HEK293 (cell line): ENCODE data around the gene DOCK1.

ENCODE experiments used
- CTCF ChIA-PET: fragments of 350-600 bp; formaldehyde crosslinking; extraction: SDS; loops from one replicate; lab custom pipeline; 2021; ENCODE audit warnings: antibody characterized with exemption; lab: Yijun Ruan, JAX
- POLR2A ChIA-PET: fragments of 300-600 bp; formaldehyde crosslinking; extraction: SDS; loops from one replicate; lab custom pipeline; 2020; ENCODE audit warnings: antibody characterized with exemption, inconsistent platforms; lab: Yijun Ruan, JAX
- H3K27ac ChIP-seq: fragments of 200-500 bp; sonication (Bioruptor generic); 2 replicates; pipeline ENCODE4 v1.5.1; 2014; ENCODE audit warnings: low read depth, low read length, control low read depth, inconsistent platforms; ENCODE audit errors: extremely low read depth
- H3K36me3 ChIP-seq, 2 experiments: fragments of 200-500 bp in 1 of 2; sonication (Bioruptor generic) in 1 of 2; 1 replicate in 1 of 2; 2 replicates in 1 of 2; pipeline ENCODE4 v1.5.1; 2014 to 2017; ENCODE audit warnings: inconsistent platforms in 2 of 2, low read length in 2 of 2; ENCODE audit not compliant: control insufficient read depth in 2 of 2, insufficient read depth in 1 of 2
- H3K4me1 ChIP-seq: fragments of 200-500 bp; sonication (Bioruptor generic); 2 replicates; pipeline ENCODE4 v1.5.1; 2014; ENCODE audit warnings: mild to moderate bottlenecking, low read length, inconsistent platforms; ENCODE audit not compliant: control insufficient read depth, insufficient read depth
- H3K4me3 ChIP-seq: 2 replicates; pipeline ENCODE4 v1.5.1; 2011; ENCODE audit warnings: low read depth, mild to moderate bottlenecking, control low read depth, low read length, moderate library complexity
- H3K9me3 ChIP-seq: fragments of 200-500 bp; sonication (Bioruptor generic); 2 replicates; pipeline ENCODE4 v1.5.1; 2014; ENCODE audit warnings: low read depth, low read length, inconsistent platforms; ENCODE audit not compliant: control insufficient read depth, insufficient read depth
- BCL11A ChIP-seq: fragments of 450-650 bp; formaldehyde crosslinking; IDR thresholded peaks from 2 replicates; pipeline ENCODE4 v1.5.1; 2016; ENCODE audit warnings: low read depth, missing biosample characterization, missing genetic modification characterization
- GLIS1 ChIP-seq: fragments of 450-650 bp; formaldehyde crosslinking; IDR thresholded peaks from 2 replicates; pipeline ENCODE4 v1.5.1; 2016; ENCODE audit warnings: missing biosample characterization, missing genetic modification characterization
- MEIS1 ChIP-seq: sonication (generic); formaldehyde crosslinking; IDR thresholded peaks from 2 replicates; pipeline ENCODE4 v1.8.1; 2022; ENCODE audit warnings: missing genetic modification reagents, mild to moderate bottlenecking, borderline replicate concordance
- PRDM2 ChIP-seq: fragments of 450-650 bp; formaldehyde crosslinking; IDR thresholded peaks from 2 replicates; pipeline ENCODE4 v1.5.1; 2016; ENCODE audit warnings: missing biosample characterization, missing genetic modification characterization, borderline replicate concordance
- SCRT2 ChIP-seq: fragments of 450-650 bp; formaldehyde crosslinking; IDR thresholded peaks from 2 replicates; pipeline ENCODE4 v1.5.1; 2016; ENCODE audit warnings: missing biosample characterization, missing genetic modification characterization
- SP2 ChIP-seq: fragments of 450-650 bp; formaldehyde crosslinking; IDR thresholded peaks from 2 replicates; pipeline ENCODE4 v1.5.1; 2016; ENCODE audit warnings: missing biosample characterization, missing genetic modification characterization
- ZFP41 ChIP-seq: fragments of 450-650 bp; formaldehyde crosslinking; IDR thresholded peaks from 2 replicates; pipeline ENCODE4 v1.5.1; 2016; ENCODE audit warnings: missing biosample characterization, missing genetic modification characterization, borderline replicate concordance
- ZNF132 ChIP-seq: fragments of 450-650 bp; formaldehyde crosslinking; IDR thresholded peaks from 2 replicates; pipeline ENCODE4 v1.5.1; 2017; ENCODE audit warnings: missing biosample characterization, missing genetic modification characterization, borderline replicate concordance
- ZNF16 ChIP-seq: fragments of 450-650 bp; formaldehyde crosslinking; IDR thresholded peaks from 2 replicates; pipeline ENCODE4 v1.5.1; 2016; ENCODE audit warnings: low read depth, missing biosample characterization, missing genetic modification characterization
- ZNF175 ChIP-seq: fragments of 450-650 bp; formaldehyde crosslinking; IDR thresholded peaks from 2 replicates; pipeline ENCODE4 v1.5.1; 2016; ENCODE audit warnings: missing biosample characterization, missing genetic modification characterization
- ZNF19 ChIP-seq: fragments of 450-650 bp; formaldehyde crosslinking; IDR thresholded peaks from 2 replicates; pipeline ENCODE4; 2016; ENCODE audit warnings: missing biosample characterization, missing genetic modification characterization, low read depth
- ZNF221 ChIP-seq: fragments of 450-650 bp; formaldehyde crosslinking; IDR thresholded peaks from 2 replicates; pipeline ENCODE4 v1.5.1; 2017; ENCODE audit warnings: missing biosample characterization, missing genetic modification characterization, borderline replicate concordance
- ZNF266 ChIP-seq: fragments of 450-650 bp; formaldehyde crosslinking; IDR thresholded peaks from 2 replicates; pipeline ENCODE4 v1.5.1; 2016; ENCODE audit warnings: missing biosample characterization, missing genetic modification characterization, low read depth
- ZNF335 ChIP-seq: fragments of 450-650 bp; formaldehyde crosslinking; conservative IDR thresholded peaks from 2 replicates; pipeline ENCODE4 v1.5.1; 2016; ENCODE audit warnings: missing biosample characterization, missing genetic modification characterization
- ZNF37A ChIP-seq: fragments of 450-650 bp; IDR thresholded peaks from 2 replicates; pipeline ENCODE4 v1.5.1; 2018; ENCODE audit warnings: missing biosample characterization, missing genetic modification characterization
- ZNF521 ChIP-seq: fragments of 450-650 bp; formaldehyde crosslinking; IDR thresholded peaks from 2 replicates; pipeline ENCODE4 v1.5.1; 2017; ENCODE audit warnings: missing biosample characterization, mild to moderate bottlenecking, missing genetic modification characterization
- ZNF549 ChIP-seq: fragments of 450-650 bp; IDR thresholded peaks from 2 replicates; pipeline ENCODE4 v1.5.1; 2018; ENCODE audit warnings: missing biosample characterization, missing genetic modification characterization, mild to moderate bottlenecking, inconsistent platforms, moderate library complexity
- ZNF571 ChIP-seq: fragments of 450-650 bp; formaldehyde crosslinking; IDR thresholded peaks from 2 replicates; pipeline ENCODE4 v1.5.0; 2017; ENCODE audit warnings: missing biosample characterization, missing genetic modification characterization
- ZNF596 ChIP-seq: fragments of 450-650 bp; IDR thresholded peaks from 2 replicates; pipeline ENCODE4 v1.5.0; 2018; ENCODE audit warnings: missing biosample characterization, mild to moderate bottlenecking, missing genetic modification characterization, moderate library complexity
- ZNF600 ChIP-seq: fragments of 450-650 bp; formaldehyde crosslinking; IDR thresholded peaks from 2 replicates; pipeline ENCODE4 v1.5.1; 2016; ENCODE audit warnings: missing biosample characterization, missing genetic modification characterization
- ZNF626 ChIP-seq: fragments of 450-650 bp; sonication (Bioruptor Pico); formaldehyde crosslinking; IDR thresholded peaks from 2 replicates; pipeline ENCODE4 v1.5.1; 2018; ENCODE audit warnings: missing biosample characterization, missing genetic modification characterization, inconsistent platforms
- ZNF76 ChIP-seq: fragments of 450-650 bp; formaldehyde crosslinking; IDR thresholded peaks from 2 replicates; pipeline ENCODE4; 2016; ENCODE audit warnings: low read depth, missing biosample characterization, missing genetic modification characterization, borderline replicate concordance
- ZNF776 ChIP-seq: fragments of 450-650 bp; formaldehyde crosslinking; IDR thresholded peaks from 2 replicates; pipeline ENCODE4 v1.5.0; 2017; ENCODE audit warnings: missing biosample characterization, missing genetic modification characterization, borderline replicate concordance

The DOCK1 gene

GRCh38 chr10:127303105-127303504 lies 397.9 kb downstream of the DOCK1 start:
- Histone ChIP-seq H3K4me3 (no peak overlapping the region), H3K27ac (no peak overlapping the region), H3K36me3 (no peaks in the 10 kb centered on the region), H3K9me3 (no peaks in the 10 kb centered on the region), H3K4me1 (no peaks in the 10 kb centered on the region)
- CTCF ChIA-PET, result interaction anchor here (0.6 kb wide), 1 partner anchor 9 kb away, joined by 3 read pairs; no protein-coding TSS in a partner anchor
- TF ChIP-seq ZNF335 (tag by site-specific recombination) (peak; percentile 37; the same call in 1 of the 2 replicates), SP2 (tag by site-specific recombination) (no peak), ZNF266 (tag by site-specific recombination) (no peak), ZNF132 (tag by site-specific recombination) (no peak), ZFP41 (tag by site-specific recombination) (no peak), ZNF626 (tag by site-specific recombination) (no peak)
- POLR2A ChIA-PET, result interaction anchor here (0.6 kb wide), 1 partner anchor 241 kb away, joined by 3 read pairs; no protein-coding TSS in a partner anchor

- no peak for TF ChIP-seq ZNF37A (tag by site-specific recombination)
- TF ChIP-seq ZNF175 (tag by site-specific recombination), result no peak
- TF ChIP-seq PRDM2 (tag by site-specific recombination), result no peak
- TF ChIP-seq ZNF521, result no peak
- no peak for TF ChIP-seq GLIS1 (tag by site-specific recombination)
- TF ChIP-seq SCRT2 (tag by site-specific recombination), result no peak
- TF ChIP-seq ZNF221 (tag by site-specific recombination), result no peak
- TF ChIP-seq ZNF19 (tag by site-specific recombination), result no peak
- TF ChIP-seq ZNF596, result no peak
- no peak for TF ChIP-seq ZNF76
- no peak for TF ChIP-seq BCL11A (tag by site-specific recombination)
- no peak for TF ChIP-seq ZNF571 (tag by site-specific recombination)
- no peak for TF ChIP-seq ZNF776 (tag by site-specific recombination)
- TF ChIP-seq ZNF549 (tag by site-specific recombination), result no peak
- TF ChIP-seq ZNF16, result no peak
- TF ChIP-seq ZNF600 (tag by site-specific recombination), result no peak
- no peak for TF ChIP-seq MEIS1
- TF ChIP-seq, all 188 proteins: peak for 0
- no peaks in the 10 kb centered on the region for H3K9me3 ChIP-seq
- H3K27ac ChIP-seq, result no peak overlapping the region
- ChIA-PET CTCF (interaction anchor here (0.6 kb wide), 1 partner anchor 10 kb away, joined by 3 read pairs; no protein-coding TSS in a partner anchor), POLR2A (interaction anchor here (0.6 kb wide), 1 partner anchor 242 kb away, joined by 3 read pairs; no protein-coding TSS in a partner anchor)
- H3K4me1 ChIP-seq, result no peaks in the 10 kb centered on the region
- no peak overlapping the region for H3K4me3 ChIP-seq
- no peaks in the 10 kb centered on the region for H3K36me3 ChIP-seq
Measured at GRCh38 chr10:127303746-127304145, 398.5 kb downstream of the DOCK1 start.
